Left lobe of liver (tissue), 2 donors: ENCODE measurements around the gene PPP1R27. TPM values are rescaled to one million over a fixed set of nuclear protein-coding genes. Genes with fewer than 3 reads are reported as not detected.

Source experiments
- ATAC-seq: fragments of 200-7000 bp; cut with Tn5 transposase; one replicate; pipeline ENCODE4 v1.9.1; 2020; ENCODE audit warnings: mild to moderate bottlenecking, moderate library complexity
- DNase-seq: peaks from one replicate; pipeline ENCODE4 v3.0.0-alpha.2; 2020; ENCODE audit warnings: low spot score
- total RNA-seq: library from RNA; stranded (reverse); gene quantifications from one replicate; pipeline ENCODE4 v1.2.1, GENCODE V29; 2021
- donor health status: DM: no; HTN: no; CAD: no; lungs with moderate emphysema.
- donor health status: DM: no; HTN: yes; CAD: no.

The PPP1R27 gene
- total RNA-seq, 1 donor from 2014 or later: not detected

- no peak for DNase-seq
- no peak for ATAC-seq
These were observed 27.6 kb downstream of the PPP1R27 start for GRCh38 chr17:81807210-81807719.

GRCh38 chr17:81806461-81807209, 28.2 kb downstream of the PPP1R27 start:
- ATAC-seq (no peak), DNase-seq (no peak)

- DNase-seq (no peak), ATAC-seq (no peak)
These were observed 29.0 kb downstream of the PPP1R27 start for GRCh38 chr17:81805707-81806460.

- DNase-seq (peak; percentile 82), ATAC-seq (peak; percentile 77)
These were observed 30.1 kb downstream of the PPP1R27 start for GRCh38 chr17:81804559-81805399.

GRCh38 chr17:81803728-81804558, 30.9 kb downstream of the PPP1R27 start, which contains the start of gene GCGR:
TSS of gene GCGR (plus strand) at chr17:81804150. CDS start at chr17:81809019, 4,869 bp downstream.
- peak; percentile 34 for ATAC-seq
- no peak for DNase-seq

GRCh38 chr17:81802856-81803643, 31.8 kb downstream of the PPP1R27 start:
- DNase-seq (no peak), ATAC-seq (no peak)

GRCh38 chr17:81802048-81802758, 32.6 kb downstream of the PPP1R27 start:
- ATAC-seq (no peak), DNase-seq (no peak)

- ATAC-seq (no peak), DNase-seq (no peak)
These were observed 33.5 kb downstream of the PPP1R27 start for GRCh38 chr17:81801327-81801726.

GRCh38 chr17:81794509-81794908, 40.3 kb downstream of the PPP1R27 start:
- ATAC-seq (peak; percentile 97), DNase-seq (no peak)

GRCh38 chr17:81794074-81794476, 40.8 kb downstream of the PPP1R27 start:
- ATAC-seq: no peak

GRCh38 chr17:81792675-81793615, 41.9 kb downstream of the PPP1R27 start:
- ATAC-seq (no peak), DNase-seq (no peak)

More at GRCh38 chr17:81794074-81794476, 40.8 kb downstream of the PPP1R27 start:
- DNase-seq: no peak

Other genes starting within 250 kb of the PPP1R27 start
- 49.5 TPM for gene NPLOC4, start 197.9 kb downstream of the PPP1R27 start, total RNA-seq
- gene TSPAN10, start 197.9 kb downstream of the PPP1R27 start, total RNA-seq: 1.5 TPM
- gene PDE6G, start 178.5 kb downstream of the PPP1R27 start, total RNA-seq: 0.40 TPM
- 18.3 TPM for gene OXLD1, start 168.4 kb downstream of the PPP1R27 start, total RNA-seq
- gene CCDC137, start 168.3 kb downstream of the PPP1R27 start, total RNA-seq: 7.0 TPM
- gene ARL16, start 151.3 kb downstream of the PPP1R27 start, total RNA-seq: 5.1 TPM
- gene HGS, start 151.0 kb downstream of the PPP1R27 start, total RNA-seq: 40.3 TPM
- gene MRPL12, start 131.7 kb downstream of the PPP1R27 start, total RNA-seq: 75.7 TPM
- 105 TPM for gene SLC25A10, start 122.8 kb downstream of the PPP1R27 start, total RNA-seq
- gene GCGR, start 30.9 kb downstream of the PPP1R27 start, total RNA-seq: 109 TPM
- gene MCRIP1, start 1.8 kb downstream of the PPP1R27 start, total RNA-seq: 17.9 TPM
- 1,392 TPM for gene P4HB, start 25.5 kb upstream of the PPP1R27 start, total RNA-seq
- gene ARHGDIA, start 36.3 kb upstream of the PPP1R27 start, total RNA-seq: 109 TPM
- 14.5 TPM for gene ALYREF, start 56.5 kb upstream of the PPP1R27 start, total RNA-seq
- gene ANAPC11, start 56.7 kb upstream of the PPP1R27 start, total RNA-seq: 95.7 TPM
- gene NPB, start 67.2 kb upstream of the PPP1R27 start, total RNA-seq: 0.13 TPM
- 113 TPM for gene PCYT2, start 76.3 kb upstream of the PPP1R27 start, total RNA-seq
- 18.0 TPM for gene SIRT7, start 83.1 kb upstream of the PPP1R27 start, total RNA-seq
- gene MAFG, start 92.7 kb upstream of the PPP1R27 start, total RNA-seq: 12.6 TPM
- gene PYCR1, start 102.2 kb upstream of the PPP1R27 start, total RNA-seq: 5.2 TPM
- not detected for gene MYADML2, start 112.2 kb upstream of the PPP1R27 start, total RNA-seq
- 4.2 TPM for gene NOTUM, start 126.1 kb upstream of the PPP1R27 start, total RNA-seq
- gene ASPSCR1, start 142.6 kb upstream of the PPP1R27 start, total RNA-seq: 62.9 TPM
- gene CENPX, start 187.8 kb upstream of the PPP1R27 start, total RNA-seq: 60.0 TPM
- gene LRRC45, start 188.3 kb upstream of the PPP1R27 start, total RNA-seq: 19.4 TPM
- gene RAC3, start 196.6 kb upstream of the PPP1R27 start, total RNA-seq: 8.7 TPM
- 1,477 TPM for gene DCXR, start 202.6 kb upstream of the PPP1R27 start, total RNA-seq
- 45.8 TPM for gene RFNG, start 216.8 kb upstream of the PPP1R27 start, total RNA-seq
- 84.1 TPM for gene GPS1, start 216.8 kb upstream of the PPP1R27 start, total RNA-seq
- gene DUS1L, start 230.8 kb upstream of the PPP1R27 start, total RNA-seq: 121 TPM